ENCODE data around the gene ASCL4.

ASCL4 gene

GRCh38 chr12:107783406-107784376, 9.2 kb downstream of the ASCL4 start:
- Histone ChIP-seq H3K9me3 (ENCODE audit: low read length) (no peaks in the 10 kb centered on the region), H2AFZ (ENCODE audit: low read depth, low read length) (no peak overlapping the region), H3K36me3 (ENCODE audit: insufficient read depth, low read length) (no peaks in the 10 kb centered on the region), H3K4me1 (ENCODE audit: insufficient read depth, low read length) (no peaks in the 10 kb centered on the region), H3K4me3 (ENCODE audit: low read length) (no peak overlapping the region), H3K27me3 (ENCODE audit: insufficient read depth, low read length) (peaks cover 21% of the 10 kb centered on the region)

- peaks cover 5% of the 10 kb centered on the region for H3K27me3 ChIP-seq (ENCODE audit: insufficient read depth, low read length)
- H3K36me3 ChIP-seq (ENCODE audit: insufficient read depth, low read length): no peaks in the 10 kb centered on the region
- H3K4me3 ChIP-seq (ENCODE audit: low read length): no peak overlapping the region
- H3K9me3 ChIP-seq (ENCODE audit: low read length): peaks cover 2% of the 10 kb centered on the region
- H2AFZ ChIP-seq (ENCODE audit: low read depth, low read length): no peak overlapping the region
- no peaks in the 10 kb centered on the region for H3K4me1 ChIP-seq (ENCODE audit: insufficient read depth, low read length)
These were observed 13.8 kb downstream of the ASCL4 start for GRCh38 chr12:107788281-107788680.

- H3K36me3 ChIP-seq (ENCODE audit: insufficient read depth, low read length): no peaks in the 10 kb centered on the region
- H3K4me3 ChIP-seq (ENCODE audit: low read length): no peak overlapping the region
- no peak overlapping the region for H2AFZ ChIP-seq (ENCODE audit: low read depth, low read length)
- no peaks in the 10 kb centered on the region for H3K4me1 ChIP-seq (ENCODE audit: insufficient read depth, low read length)
- peaks cover 5% of the 10 kb centered on the region for H3K27me3 ChIP-seq (ENCODE audit: insufficient read depth, low read length)
- peaks cover 2% of the 10 kb centered on the region for H3K9me3 ChIP-seq (ENCODE audit: low read length)
These were observed 14.4 kb downstream of the ASCL4 start for GRCh38 chr12:107788690-107789458.

GRCh38 chr12:107791465-107792089, 17.1 kb downstream of the ASCL4 start:
- Histone ChIP-seq H2AFZ (ENCODE audit: low read depth, low read length) (no peak overlapping the region), H3K4me1 (ENCODE audit: insufficient read depth, low read length) (no peaks in the 10 kb centered on the region), H3K4me3 (ENCODE audit: low read length) (no peak overlapping the region), H3K27me3 (ENCODE audit: insufficient read depth, low read length) (peaks cover 5% of the 10 kb centered on the region), H3K9me3 (ENCODE audit: low read length) (peaks cover 2% of the 10 kb centered on the region), H3K36me3 (ENCODE audit: insufficient read depth, low read length) (no peaks in the 10 kb centered on the region)

GRCh38 chr12:107794451-107794850, 19.9 kb downstream of the ASCL4 start:
- Histone ChIP-seq H3K9me3 (ENCODE audit: low read length) (peaks cover 2% of the 10 kb centered on the region), H3K27me3 (ENCODE audit: insufficient read depth, low read length) (peaks cover 6% of the 10 kb centered on the region), H3K4me3 (ENCODE audit: low read length) (no peak overlapping the region), H3K4me1 (ENCODE audit: insufficient read depth, low read length) (no peaks in the 10 kb centered on the region), H3K36me3 (ENCODE audit: insufficient read depth, low read length) (no peaks in the 10 kb centered on the region), H2AFZ (ENCODE audit: low read depth, low read length) (no peak overlapping the region)

GRCh38 chr12:107798580-107798979, 24.1 kb downstream of the ASCL4 start:
- Histone ChIP-seq H3K4me1 (ENCODE audit: insufficient read depth, low read length) (no peaks in the 10 kb centered on the region), H3K36me3 (ENCODE audit: insufficient read depth, low read length) (no peaks in the 10 kb centered on the region), H2AFZ (ENCODE audit: low read depth, low read length) (no peak overlapping the region), H3K4me3 (ENCODE audit: low read length) (no peak overlapping the region), H3K27me3 (ENCODE audit: insufficient read depth, low read length) (peaks cover 8% of the 10 kb centered on the region), H3K9me3 (ENCODE audit: low read length) (no peaks in the 10 kb centered on the region)

GRCh38 chr12:107801150-107801549, 26.6 kb downstream of the ASCL4 start:
- no peaks in the 10 kb centered on the region for H3K9me3 ChIP-seq (ENCODE audit: low read length)
- peaks cover 8% of the 10 kb centered on the region for H3K27me3 ChIP-seq (ENCODE audit: insufficient read depth, low read length)
- H3K4me3 ChIP-seq (ENCODE audit: low read length): no peak overlapping the region
- H3K4me1 ChIP-seq (ENCODE audit: insufficient read depth, low read length): no peaks in the 10 kb centered on the region
- H3K36me3 ChIP-seq (ENCODE audit: insufficient read depth, low read length): no peaks in the 10 kb centered on the region
- H2AFZ ChIP-seq (ENCODE audit: low read depth, low read length): no peak overlapping the region

GRCh38 chr12:107803092-107803491, 28.6 kb downstream of the ASCL4 start:
- Histone ChIP-seq H3K36me3 (ENCODE audit: insufficient read depth, low read length) (no peaks in the 10 kb centered on the region), H3K27me3 (ENCODE audit: insufficient read depth, low read length) (peaks cover 2% of the 10 kb centered on the region), H2AFZ (ENCODE audit: low read depth, low read length) (no peak overlapping the region)

GRCh38 chr12:107805488-107806180, 31.1 kb downstream of the ASCL4 start:
- H3K4me3 ChIP-seq (ENCODE audit: low read length): no peak overlapping the region
- H3K9me3 ChIP-seq (ENCODE audit: low read length): no peaks in the 10 kb centered on the region
- H3K36me3 ChIP-seq (ENCODE audit: insufficient read depth, low read length): no peaks in the 10 kb centered on the region
- no peak overlapping the region for H2AFZ ChIP-seq (ENCODE audit: low read depth, low read length)
- no peaks in the 10 kb centered on the region for H3K4me1 ChIP-seq (ENCODE audit: insufficient read depth, low read length)
- H3K27me3 ChIP-seq (ENCODE audit: insufficient read depth, low read length): peaks cover 5% of the 10 kb centered on the region

More at GRCh38 chr12:107803092-107803491, 28.6 kb downstream of the ASCL4 start:
- H3K9me3 ChIP-seq (ENCODE audit: low read length): no peaks in the 10 kb centered on the region
- H3K4me3 ChIP-seq (ENCODE audit: low read length): no peak overlapping the region
- H3K4me1 ChIP-seq (ENCODE audit: insufficient read depth, low read length): no peaks in the 10 kb centered on the region

GRCh38 chr12:107807471-107808150, 33.1 kb downstream of the ASCL4 start:
- Histone ChIP-seq H3K27me3 (ENCODE audit: insufficient read depth, low read length) (peaks cover 3% of the 10 kb centered on the region), H3K4me1 (ENCODE audit: insufficient read depth, low read length) (no peaks in the 10 kb centered on the region), H3K4me3 (ENCODE audit: low read length) (no peak overlapping the region), H3K36me3 (ENCODE audit: insufficient read depth, low read length) (no peaks in the 10 kb centered on the region), H3K9me3 (ENCODE audit: low read length) (no peaks in the 10 kb centered on the region), H2AFZ (ENCODE audit: low read depth, low read length) (no peak overlapping the region)

GRCh38 chr12:107817250-107817649, 42.7 kb downstream of the ASCL4 start:
- H3K9me3 ChIP-seq (ENCODE audit: low read length): no peaks in the 10 kb centered on the region
- peaks cover under 1% of the 10 kb centered on the region for H3K4me1 ChIP-seq (ENCODE audit: insufficient read depth, low read length)
- H3K36me3 ChIP-seq (ENCODE audit: insufficient read depth, low read length): no peaks in the 10 kb centered on the region
- H3K4me3 ChIP-seq (ENCODE audit: low read length): no peak overlapping the region
- H3K27me3 ChIP-seq (ENCODE audit: insufficient read depth, low read length): peaks cover 2% of the 10 kb centered on the region
- H2AFZ ChIP-seq (ENCODE audit: low read depth, low read length): no peak overlapping the region

GRCh38 chr12:107818984-107819383, 44.5 kb downstream of the ASCL4 start:
- Histone ChIP-seq H3K4me3 (ENCODE audit: low read length) (no peak overlapping the region), H2AFZ (ENCODE audit: low read depth, low read length) (no peak overlapping the region)

More at GRCh38 chr12:107818984-107819383, 44.5 kb downstream of the ASCL4 start:
- H3K4me1 ChIP-seq (ENCODE audit: insufficient read depth, low read length): peaks cover 2% of the 10 kb centered on the region
- no peaks in the 10 kb centered on the region for H3K9me3 ChIP-seq (ENCODE audit: low read length)
- H3K36me3 ChIP-seq (ENCODE audit: insufficient read depth, low read length): no peaks in the 10 kb centered on the region
- peaks cover 5% of the 10 kb centered on the region for H3K27me3 ChIP-seq (ENCODE audit: insufficient read depth, low read length)

Data from neuron (in vitro differentiated cells).